HuH-7.5 (cell line): ENCODE measurements around the gene CPSF7.
"Not testable (repeated sequence)": the region's sequence is repeated elsewhere in the genome, so short reads cannot be mapped to it uniquely, and the experiment has no call there.

Experiments used
- DNase-seq: peaks from one replicate; pipeline ENCODE4 v3.0.0; 2011; ENCODE audit warnings: low spot score

Gene CPSF7

GRCh38 chr11:61429691-61430582 is at the start of gene CPSF7, which contains the start of gene SDHAF2:
Gene CPSF7, minus strand, starts transcription at chr11:61429975. Its CDS starts 740 bp downstream, at chr11:61429235.
Gene SDHAF2, plus strand, starts transcription at chr11:61430124. Its CDS starts 23 bp downstream, at chr11:61430147.
- DNase-seq = peak; percentile 97

DNA sequence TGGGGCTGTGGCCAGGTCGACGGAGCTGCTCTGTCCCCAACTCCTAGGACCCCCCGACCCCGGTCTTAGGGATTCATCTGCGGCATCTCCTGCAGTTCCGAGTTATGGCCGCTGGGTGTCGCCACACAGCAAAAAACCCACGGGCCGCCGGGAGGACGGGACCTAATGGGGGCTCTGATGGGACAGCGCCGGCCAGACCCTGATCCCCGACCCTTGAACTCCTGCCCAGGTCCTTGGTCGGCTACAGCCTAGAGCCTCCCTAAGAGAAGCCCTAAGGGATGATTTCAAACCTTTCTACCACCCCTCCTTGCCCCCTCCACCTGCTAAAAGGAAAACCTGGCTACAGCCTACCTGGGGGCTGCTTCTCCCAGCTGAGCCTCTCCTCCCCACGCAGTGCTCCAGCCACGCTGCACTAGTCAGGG is 48.0 kb upstream of the CPSF7 start:
- peak; percentile 89 for DNase-seq

DNA sequence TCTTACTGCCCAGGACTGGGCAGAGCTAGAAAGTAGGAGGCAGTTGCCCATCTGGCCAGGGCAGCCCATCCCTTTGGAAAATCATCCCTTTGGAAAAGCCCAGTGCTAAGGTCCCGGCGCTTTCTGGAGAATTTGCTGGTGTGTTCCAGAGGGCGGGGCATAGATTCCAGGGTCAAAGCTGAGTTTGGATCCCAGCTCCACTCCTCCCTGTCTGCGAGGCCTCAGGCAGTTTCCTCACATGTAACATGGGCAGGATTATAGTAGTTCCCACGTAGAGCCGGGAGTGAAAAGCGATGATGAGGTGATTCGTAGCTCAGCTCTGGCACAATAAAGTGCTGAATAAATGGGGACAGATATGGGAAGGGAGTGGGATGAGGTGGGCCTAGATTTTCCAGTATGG is 47.4 kb upstream of the CPSF7 start:
- DNase-seq = no peak

DNA sequence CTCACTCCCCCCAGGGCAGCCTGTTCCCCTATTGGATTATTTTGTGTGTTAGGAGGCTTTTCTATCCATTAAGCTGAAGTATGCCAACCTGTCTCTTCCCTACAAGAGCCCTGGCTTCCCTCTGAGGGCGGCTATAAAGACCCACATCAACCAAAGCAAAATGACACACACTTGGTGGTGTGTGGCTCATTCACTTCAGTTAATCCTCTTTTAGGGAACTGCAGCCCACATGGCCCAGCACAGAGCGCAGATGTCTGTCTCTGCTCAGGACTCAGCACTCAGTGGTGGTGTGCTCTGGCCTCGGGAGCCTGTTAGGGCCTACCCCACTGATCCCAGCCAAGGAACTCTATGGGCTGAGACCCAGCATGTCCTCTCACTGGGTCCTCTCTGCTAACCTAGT is 46.6 kb upstream of the CPSF7 start:
- no peak for DNase-seq

DNA sequence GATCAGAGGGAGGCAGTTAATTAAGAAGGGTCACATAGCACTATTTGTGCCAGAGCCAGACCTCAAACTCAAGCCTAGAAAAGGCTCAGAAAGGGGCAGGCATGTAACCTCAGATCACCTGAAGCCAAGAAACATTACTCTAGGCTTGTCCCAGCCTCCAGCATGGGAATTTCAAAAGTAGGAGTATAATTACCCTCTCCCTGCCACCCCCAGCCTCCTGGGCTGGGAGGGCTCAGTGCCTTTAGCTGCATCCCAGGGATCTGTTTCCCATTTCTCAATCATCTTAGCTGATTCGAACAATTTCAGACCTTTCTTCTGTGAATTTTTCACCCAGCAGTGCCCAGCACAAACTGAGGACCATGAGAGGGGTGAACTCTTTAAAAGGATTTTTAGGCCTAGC is 45.7 kb upstream of the CPSF7 start:
- no peak for DNase-seq

DNA sequence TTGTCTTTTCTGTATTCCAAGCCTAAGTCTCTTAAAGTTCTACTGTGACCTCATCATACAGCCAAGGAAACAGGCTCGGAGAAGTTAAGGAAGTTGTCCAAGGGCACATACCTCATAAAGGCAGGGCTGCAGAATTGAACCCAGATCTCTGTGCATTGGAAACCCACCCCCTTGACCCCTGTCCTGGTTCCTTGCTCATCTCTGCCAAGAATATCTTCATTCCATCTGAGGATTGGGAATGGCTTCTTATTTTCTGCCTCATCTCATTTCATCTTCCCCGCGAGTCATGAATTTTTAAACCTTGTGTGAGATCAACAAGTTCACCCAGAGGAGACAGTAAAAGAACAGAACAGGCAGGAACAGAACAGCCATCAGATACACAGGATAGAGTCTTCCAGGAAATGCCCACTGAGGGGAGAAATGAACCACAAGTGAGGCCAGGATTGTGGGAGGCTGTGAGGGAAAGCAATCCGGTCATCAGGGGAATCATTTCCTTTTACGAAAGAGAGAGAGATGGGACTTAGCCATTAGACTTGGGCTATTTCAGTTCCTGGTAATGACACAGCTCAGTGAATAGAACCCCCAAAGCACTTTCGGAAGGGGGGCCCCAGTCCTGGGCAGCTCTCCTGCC is 44.4 kb upstream of the CPSF7 start:
- no peak for DNase-seq

DNA sequence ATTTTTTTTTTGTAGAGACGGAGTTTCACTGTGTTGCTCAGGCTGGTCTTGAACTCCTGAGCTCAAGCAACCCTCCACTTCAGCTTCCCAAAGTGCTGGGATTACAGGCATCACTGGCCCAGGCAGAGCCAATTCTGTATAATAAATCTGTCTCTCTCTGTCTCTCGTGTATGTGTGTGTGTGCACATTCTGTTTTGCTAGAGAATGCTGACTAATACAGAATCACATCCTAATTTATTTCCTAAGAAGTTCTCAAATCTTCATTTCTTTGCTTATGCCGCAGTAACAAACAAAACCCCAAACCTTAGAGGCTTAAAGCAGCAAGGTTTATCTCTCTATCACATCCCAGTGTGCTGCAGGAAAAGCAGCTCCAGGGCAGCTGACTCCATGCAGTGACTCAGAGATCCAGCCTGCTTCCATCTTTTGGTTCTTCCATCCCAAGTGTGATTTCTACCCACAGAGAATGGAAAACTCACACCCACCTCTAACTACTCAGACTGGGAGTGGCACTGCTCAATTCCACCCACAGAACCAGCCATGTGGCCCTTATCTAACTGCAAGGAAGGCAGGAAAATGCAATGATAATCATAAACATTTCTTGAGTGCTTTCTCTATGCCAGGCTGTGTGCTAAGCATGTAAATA is 43.7 kb upstream of the CPSF7 start:
- no peak for DNase-seq

GRCh38 chr11:61472868-61473267 is 43.1 kb upstream of the CPSF7 start:
- DNase-seq = no peak

GRCh38 chr11:61472282-61472681 is 42.5 kb upstream of the CPSF7 start:
- no peak for DNase-seq

DNA sequence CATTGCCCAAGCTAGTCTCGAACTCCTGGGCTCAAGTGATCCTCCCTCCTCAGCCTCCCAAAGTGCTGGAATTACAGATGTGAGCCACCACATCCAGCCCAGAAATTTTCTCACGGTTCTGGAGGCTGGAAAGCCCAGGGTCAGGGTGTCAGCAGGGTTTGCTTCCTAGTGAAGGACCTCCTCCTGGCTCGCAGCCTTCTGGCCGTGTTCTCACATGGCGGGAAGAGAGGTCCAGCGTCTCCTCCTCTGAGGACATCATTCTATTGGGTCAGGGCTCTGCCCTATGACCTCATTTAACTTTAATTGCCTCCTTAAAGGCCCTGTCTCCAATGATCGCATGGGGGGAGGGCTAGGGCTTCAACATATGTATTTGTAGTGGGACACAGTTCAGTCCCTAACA is 38.2 kb upstream of the CPSF7 start:
- no peak for DNase-seq

DNA sequence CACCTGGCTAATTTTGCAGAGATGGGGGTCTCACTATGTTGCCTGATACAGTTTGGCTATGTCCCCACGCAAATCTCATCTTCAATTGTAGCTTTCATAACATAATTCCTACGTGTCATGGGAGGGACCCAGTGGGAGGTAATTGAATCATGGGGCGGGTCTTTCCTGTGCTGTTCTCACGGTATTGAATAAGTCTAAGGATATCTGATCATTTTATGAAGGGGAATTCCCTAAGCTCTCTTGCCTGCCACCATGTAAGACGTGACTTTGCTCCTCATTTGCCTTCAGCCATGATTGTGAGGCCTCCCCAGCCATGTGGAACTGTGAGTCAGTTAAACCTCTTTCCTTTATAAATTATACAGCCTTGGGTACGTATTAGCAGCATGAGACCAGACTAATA is 37.8 kb upstream of the CPSF7 start:
- not testable (repeated sequence) for DNase-seq

GRCh38 chr11:61460986-61461385 is 31.2 kb upstream of the CPSF7 start:
- no peak for DNase-seq

DNA sequence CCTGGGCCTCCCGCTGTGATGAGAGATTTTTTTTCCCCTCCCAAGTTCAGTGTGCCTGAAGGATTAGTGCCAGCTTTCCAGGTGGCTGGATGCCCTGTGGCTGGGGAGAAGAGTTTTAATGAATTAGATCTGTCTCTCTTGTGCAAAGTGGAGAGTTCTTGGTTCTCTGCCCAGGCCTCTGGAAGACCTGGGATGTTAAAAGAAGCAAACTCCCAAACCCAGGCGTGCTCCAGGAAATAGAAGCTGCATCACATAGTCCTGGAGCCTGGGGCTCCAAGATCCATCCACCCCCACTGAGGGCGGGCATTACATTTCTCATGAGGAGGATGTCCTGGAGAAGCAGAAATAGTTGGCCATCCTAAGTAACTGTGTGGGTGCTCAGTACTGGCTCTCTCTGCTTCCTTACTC is 30.7 kb upstream of the CPSF7 start:
- DNase-seq = no peak

DNA sequence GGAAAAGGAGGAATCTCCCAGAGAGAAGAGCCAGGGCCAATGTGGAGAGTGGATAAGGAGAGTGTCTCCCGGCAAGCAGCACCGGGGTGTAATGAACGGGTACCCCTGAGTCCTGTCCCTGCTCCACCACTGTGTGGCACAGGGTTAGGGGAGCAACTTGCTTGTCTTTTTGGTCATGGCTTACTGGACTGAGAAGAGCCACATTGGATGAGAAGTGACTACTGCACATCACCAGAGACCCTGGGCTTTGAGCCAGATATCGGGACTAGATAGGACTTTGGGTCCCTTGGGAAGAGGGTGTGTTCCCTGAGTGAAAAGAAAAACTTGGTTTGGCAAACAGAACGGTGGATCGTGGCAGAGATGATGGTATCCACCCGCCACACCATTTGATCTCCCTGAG is 24.7 kb upstream of the CPSF7 start:
- no peak for DNase-seq

DNA sequence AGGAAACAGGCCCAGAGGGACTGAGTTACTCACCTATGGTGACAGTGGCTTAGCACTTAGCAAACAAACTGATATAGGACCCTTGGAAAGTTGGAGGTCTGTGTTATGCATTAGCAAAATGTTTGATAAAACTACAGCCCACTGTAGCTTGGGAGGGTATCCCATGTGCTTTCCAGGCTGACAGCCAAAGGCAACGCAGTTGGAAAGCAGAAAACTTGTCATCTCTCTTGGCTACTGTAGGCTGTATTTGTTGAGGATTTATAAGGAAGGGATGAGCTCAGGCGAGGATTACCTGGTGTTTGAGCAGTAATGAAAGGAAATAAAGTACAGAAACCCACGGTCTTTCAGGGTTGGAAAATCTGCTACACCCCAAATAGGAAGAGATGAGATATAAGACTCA is 23.9 kb upstream of the CPSF7 start:
- no peak for DNase-seq

GRCh38 chr11:61452825-61453224 is 23.1 kb upstream of the CPSF7 start:
- no peak for DNase-seq

- DNase-seq = no peak
Observed at GRCh38 chr11:61448552-61448927, 18.8 kb upstream of the CPSF7 start.

DNA sequence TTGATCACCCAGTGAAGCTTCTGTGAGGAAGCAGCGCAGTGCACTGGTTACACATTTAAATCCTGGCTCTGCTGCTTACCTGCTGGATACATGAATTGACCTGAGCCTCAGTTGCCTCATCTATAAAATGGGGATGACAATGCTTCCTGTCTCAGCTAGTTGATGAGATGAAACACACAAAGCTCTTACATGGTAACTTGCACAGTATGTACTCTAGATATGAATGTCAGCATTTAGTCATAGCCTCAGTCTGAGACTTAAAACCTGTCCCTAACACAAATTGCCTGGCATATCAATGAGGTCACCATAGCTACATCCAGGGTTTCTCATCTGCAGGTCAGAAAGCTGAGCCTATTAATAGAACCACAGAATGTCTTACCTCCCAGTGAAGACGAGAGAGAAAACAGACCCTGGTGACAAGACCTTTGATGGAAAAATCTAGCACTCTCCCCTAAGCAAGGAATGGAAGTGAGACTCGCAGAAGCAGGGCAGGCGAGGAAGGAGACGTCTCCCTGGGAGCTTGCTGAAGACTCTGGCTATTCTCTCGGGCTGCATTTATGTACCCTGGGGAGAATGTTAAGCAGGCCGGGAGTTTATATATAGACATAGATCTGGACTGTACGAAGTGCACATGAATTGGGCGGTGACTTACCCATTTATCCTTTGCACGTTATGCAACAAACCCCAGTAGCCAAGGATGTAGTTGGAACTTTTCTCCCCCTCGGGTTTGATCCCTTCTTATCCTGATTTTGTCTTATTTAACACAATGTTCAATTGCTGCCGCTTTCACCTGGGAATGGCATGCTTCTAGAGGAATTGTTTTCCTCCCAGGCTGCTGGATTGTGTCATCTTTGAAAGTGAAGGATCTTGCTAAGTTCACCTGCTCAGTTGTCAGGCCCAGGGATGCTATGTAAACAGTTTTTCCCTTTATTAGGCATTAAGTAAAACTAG is 18.1 kb upstream of the CPSF7 start:
- DNase-seq = no peak

- peak; percentile 86 for DNase-seq
Observed at GRCh38 chr11:61446211-61446651, 16.5 kb upstream of the CPSF7 start.

GRCh38 chr11:61445516-61445915 is 15.7 kb upstream of the CPSF7 start:
- no peak for DNase-seq

GRCh38 chr11:61442616-61443015 is 12.8 kb upstream of the CPSF7 start:
- DNase-seq = no peak

DNA sequence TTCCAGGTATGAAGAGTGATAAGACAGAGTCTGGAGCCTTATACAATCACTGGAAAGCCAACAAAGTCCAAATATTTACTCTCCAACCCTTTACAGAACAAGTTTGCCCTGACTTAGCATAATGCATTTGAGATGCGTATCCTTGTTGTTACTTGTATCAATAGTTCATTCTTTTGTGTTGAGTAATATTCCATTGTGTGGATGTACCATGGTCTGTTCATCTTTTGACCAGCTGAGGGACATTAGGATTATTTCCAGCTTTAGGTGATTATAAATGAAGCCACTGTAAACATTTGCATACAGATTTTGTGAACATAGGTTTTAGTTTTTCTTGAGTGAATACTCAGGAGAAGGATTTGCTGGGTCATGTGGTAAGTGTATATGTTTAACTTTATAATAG is 9.8 kb upstream of the CPSF7 start:
- no peak for DNase-seq
